ENCODE measurements around the gene EEF1AKMT1. TPM values are rescaled to one million over a fixed set of nuclear protein-coding genes. Genes with fewer than 3 reads are reported as not detected.
"Not testable (repeated sequence)": the region's sequence is repeated elsewhere in the genome, so short reads cannot be mapped to it uniquely, and the experiment has no call there.

Gene EEF1AKMT1
- total and polyA plus RNA-seq, 4 donors, result 9.1 to 12.5 (median 10.7) TPM

GRCh38 chr13:20686863-20687579 is 86.7 kb downstream of the EEF1AKMT1 start:
- H3K4me1 ChIP-seq (ENCODE audit: control insufficient read depth in 1 of 2, insufficient read depth in 2 of 2, low read length in 2 of 2), result no peaks in the 10 kb centered on the region
- H3K27me3 ChIP-seq (ENCODE audit: control insufficient read depth in 1 of 2, insufficient read depth in 2 of 2, low read length in 1 of 2), result no peaks in the 10 kb centered on the region
- 46 to 48% methylated on average over 4 of the region's 4 CpGs for WGBS, 2 donors
- no peaks in the 10 kb centered on the region for H3K9me3 ChIP-seq (ENCODE audit: control insufficient read depth, low read length)
- ATAC-seq (ENCODE audit: low FRiP score), result no peak
- no peak overlapping the region for H3K4me3 ChIP-seq (ENCODE audit: low read length in 2 of 2)
- no peak for DNase-seq
- H3K36me3 ChIP-seq (ENCODE audit: control insufficient read depth in 1 of 2, insufficient read depth in 2 of 2, low read length in 1 of 2), result no peaks in the 10 kb centered on the region
- H3K27ac ChIP-seq (ENCODE audit: low read depth in 1 of 2, low read length in 2 of 2), result no peak overlapping the region
- intact Hi-C loops (cut with DNase I), result no loop called here

GRCh38 chr13:20686167-20686566 is 87.6 kb downstream of the EEF1AKMT1 start:
- DNase-seq (no peak), ATAC-seq (ENCODE audit: low FRiP score) (no peak)
- H3K27me3 ChIP-seq (ENCODE audit: control insufficient read depth in 1 of 2, insufficient read depth in 2 of 2, low read length in 1 of 2), result no peaks in the 10 kb centered on the region
- intact Hi-C loops (cut with DNase I), result no loop called here
- H3K36me3 ChIP-seq (ENCODE audit: control insufficient read depth in 1 of 2, insufficient read depth in 2 of 2, low read length in 1 of 2), result no peaks in the 10 kb centered on the region
- H3K9me3 ChIP-seq (ENCODE audit: control insufficient read depth, low read length), result no peaks in the 10 kb centered on the region
- no peak overlapping the region for H3K27ac ChIP-seq (ENCODE audit: low read depth in 1 of 2, low read length in 2 of 2)
- no peak overlapping the region for H3K4me3 ChIP-seq (ENCODE audit: low read length in 2 of 2)
- WGBS, 2 donors, result 89 to 92% methylated on average over 1 of the region's 1 CpG
- H3K4me1 ChIP-seq (ENCODE audit: control insufficient read depth in 1 of 2, insufficient read depth in 2 of 2, low read length in 2 of 2), result no peaks in the 10 kb centered on the region

DNA sequence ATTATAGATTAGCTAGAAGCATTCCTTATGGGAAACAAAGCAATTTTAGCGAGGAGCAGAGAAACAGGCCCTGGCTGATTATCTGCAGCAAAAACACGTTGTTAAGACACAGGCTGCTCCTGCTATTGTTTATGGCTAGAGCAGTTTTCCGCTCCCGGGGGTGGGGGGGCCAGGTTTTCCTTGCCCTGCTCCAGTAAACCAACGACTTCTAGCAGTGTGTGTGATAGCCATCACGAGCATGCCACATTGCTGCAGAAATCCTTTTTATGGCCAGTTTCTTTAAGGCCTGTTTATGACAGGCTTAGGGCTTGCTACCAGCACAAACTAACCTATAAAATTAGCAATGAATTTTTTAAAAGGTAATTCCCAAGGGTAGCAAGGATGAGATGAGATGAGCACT is 88.7 kb downstream of the EEF1AKMT1 start:
- Histone ChIP-seq H3K9me3 (ENCODE audit: control insufficient read depth, low read length) (no peaks in the 10 kb centered on the region), H3K27ac (ENCODE audit: low read depth in 1 of 2, low read length in 2 of 2) (no peak overlapping the region), H3K27me3 (ENCODE audit: control insufficient read depth in 1 of 2, insufficient read depth in 2 of 2, low read length in 1 of 2) (no peaks in the 10 kb centered on the region), H3K36me3 (ENCODE audit: control insufficient read depth in 1 of 2, insufficient read depth in 2 of 2, low read length in 1 of 2) (no peaks in the 10 kb centered on the region), H3K4me1 (ENCODE audit: control insufficient read depth in 1 of 2, insufficient read depth in 2 of 2, low read length in 2 of 2) (no peaks in the 10 kb centered on the region), H3K4me3 (ENCODE audit: low read length in 2 of 2) (no peak overlapping the region)
- intact Hi-C loops (cut with DNase I), result no loop called here
- ATAC-seq (ENCODE audit: low FRiP score) (no peak), DNase-seq (no peak)
- WGBS, 2 donors, result 74 to 83% methylated on average over 6 of the region's 6 CpGs

DNA sequence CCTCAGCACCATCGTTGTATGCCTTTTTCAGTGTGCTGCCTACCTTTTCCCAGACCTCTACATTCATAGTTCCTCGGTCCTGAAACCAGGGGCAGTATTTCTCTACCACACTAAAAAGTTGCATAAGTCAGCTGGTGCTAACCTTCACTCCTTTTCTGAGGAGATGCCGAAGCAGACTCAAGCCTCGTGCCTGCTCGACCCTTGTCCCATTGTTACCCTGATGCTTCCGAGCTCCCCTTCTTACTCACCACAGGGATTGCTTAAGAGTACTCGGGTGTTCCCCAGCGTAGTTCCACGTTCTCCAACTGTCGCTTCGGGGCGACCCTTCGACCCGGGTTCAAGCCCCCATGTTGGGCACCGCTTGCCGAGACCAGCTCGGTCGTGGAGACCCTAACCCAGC is 89.2 kb downstream of the EEF1AKMT1 start:
- intact Hi-C loops (cut with DNase I), result no loop called here
- Histone ChIP-seq H3K4me1 (ENCODE audit: control insufficient read depth in 1 of 2, insufficient read depth in 2 of 2, low read length in 2 of 2) (no peaks in the 10 kb centered on the region), H3K27me3 (ENCODE audit: control insufficient read depth in 1 of 2, insufficient read depth in 2 of 2, low read length in 1 of 2) (no peaks in the 10 kb centered on the region), H3K27ac (ENCODE audit: low read depth in 1 of 2, low read length in 2 of 2) (no peak overlapping the region), H3K9me3 (ENCODE audit: control insufficient read depth, low read length) (no peaks in the 10 kb centered on the region), H3K36me3 (ENCODE audit: control insufficient read depth in 1 of 2, insufficient read depth in 2 of 2, low read length in 1 of 2) (no peaks in the 10 kb centered on the region), H3K4me3 (ENCODE audit: low read length in 2 of 2) (no peak overlapping the region)
- 80 to 85% methylated on average over 18 of the region's 18 CpGs for whole genome bisulfite sequencing, 2 donors
- DNase-seq (no peak), ATAC-seq (ENCODE audit: low FRiP score) (no peak)

DNA sequence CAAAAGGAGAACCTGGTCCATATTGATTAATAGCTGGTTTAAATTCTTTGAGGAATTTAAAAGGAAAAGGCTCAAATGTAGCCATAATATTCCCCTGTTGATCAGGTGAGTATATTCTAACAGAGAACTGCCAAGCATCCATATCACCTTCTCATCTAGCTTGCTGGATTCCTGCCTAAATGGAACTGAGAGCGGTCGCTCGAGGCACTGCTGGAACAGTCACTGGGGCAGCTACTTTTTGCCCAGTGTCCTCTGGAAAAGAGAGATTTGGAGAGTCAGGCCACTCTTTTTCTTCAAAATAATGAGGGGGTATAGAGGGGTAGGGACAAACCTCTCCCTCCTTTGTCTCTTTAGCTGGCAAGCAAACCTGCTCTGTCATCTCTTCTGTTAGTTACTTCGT is 89.7 kb downstream of the EEF1AKMT1 start:
- no peaks in the 10 kb centered on the region for H3K4me1 ChIP-seq (ENCODE audit: control insufficient read depth in 1 of 2, insufficient read depth in 2 of 2, low read length in 2 of 2)
- WGBS, 2 donors, result 93 to 94% methylated on average over 4 of the region's 4 CpGs
- H3K9me3 ChIP-seq (ENCODE audit: control insufficient read depth, low read length), result no peaks in the 10 kb centered on the region
- no peak overlapping the region for H3K27ac ChIP-seq (ENCODE audit: low read depth in 1 of 2, low read length in 2 of 2)
- intact Hi-C loops (cut with DNase I), result no loop called here
- no peak overlapping the region for H3K4me3 ChIP-seq (ENCODE audit: low read length in 2 of 2)
- ATAC-seq (ENCODE audit: low FRiP score) (no peak), DNase-seq (no peak)
- H3K27me3 ChIP-seq (ENCODE audit: control insufficient read depth in 1 of 2, insufficient read depth in 2 of 2, low read length in 1 of 2), result no peaks in the 10 kb centered on the region
- H3K36me3 ChIP-seq (ENCODE audit: control insufficient read depth in 1 of 2, insufficient read depth in 2 of 2, low read length in 1 of 2), result no peaks in the 10 kb centered on the region

DNA sequence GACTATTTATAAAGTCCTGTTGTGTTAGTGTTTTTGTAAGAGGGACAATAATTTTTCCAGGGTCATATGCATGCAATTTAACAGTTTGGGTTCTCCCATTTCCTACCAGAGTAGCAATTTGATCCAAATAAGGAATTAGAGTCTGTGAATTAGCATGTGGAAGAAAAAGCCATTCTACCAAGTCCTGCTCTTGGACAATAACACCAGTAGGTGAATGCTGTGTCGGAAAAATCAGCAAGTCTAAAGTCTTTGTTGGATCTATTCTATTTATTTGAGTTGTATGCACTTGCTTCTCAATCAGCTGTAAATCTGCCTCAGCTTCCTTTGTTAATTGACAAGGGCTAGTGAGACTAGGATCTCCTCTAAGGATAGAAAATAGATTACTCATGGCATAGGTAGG is 91.7 kb downstream of the EEF1AKMT1 start:
- intact Hi-C loops (cut with DNase I), result no loop called here
- 91 to 97% methylated on average over 1 of the region's 1 CpG for WGBS, 2 donors
- Histone ChIP-seq H3K27me3 (ENCODE audit: control insufficient read depth in 1 of 2, insufficient read depth in 2 of 2, low read length in 1 of 2) (no peaks in the 10 kb centered on the region), H3K9me3 (ENCODE audit: control insufficient read depth, low read length) (no peaks in the 10 kb centered on the region), H3K4me3 (ENCODE audit: low read length in 2 of 2) (no peak overlapping the region), H3K4me1 (ENCODE audit: control insufficient read depth in 1 of 2, insufficient read depth in 2 of 2, low read length in 2 of 2) (no peaks in the 10 kb centered on the region), H3K27ac (ENCODE audit: low read depth in 1 of 2, low read length in 2 of 2) (no peak overlapping the region), H3K36me3 (ENCODE audit: control insufficient read depth in 1 of 2, insufficient read depth in 2 of 2, low read length in 1 of 2) (no peaks in the 10 kb centered on the region)
- DNase-seq (no peak), ATAC-seq (ENCODE audit: low FRiP score) (no peak)

DNA sequence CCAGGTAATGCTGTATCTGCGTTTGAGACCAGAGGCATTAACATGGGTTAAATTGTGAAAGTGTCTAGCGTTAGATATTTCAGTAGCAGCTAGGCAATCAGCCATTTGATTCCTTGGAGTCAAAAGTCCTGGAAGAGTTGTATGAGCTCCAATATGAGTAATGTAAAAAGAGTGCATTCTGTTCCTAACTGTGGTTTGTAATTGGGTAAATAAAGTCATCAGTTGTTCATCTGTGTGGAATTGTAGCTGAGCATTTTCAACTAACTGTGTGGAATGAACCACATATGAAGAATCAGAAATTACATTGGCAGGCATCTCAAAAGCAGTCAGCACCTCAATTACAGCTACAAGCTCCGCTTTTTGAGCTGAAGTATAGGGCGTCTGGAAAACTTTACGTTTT is 92.3 kb downstream of the EEF1AKMT1 start:
- H3K27ac ChIP-seq (ENCODE audit: low read depth in 1 of 2, low read length in 2 of 2); H3K4me1 ChIP-seq (ENCODE audit: control insufficient read depth in 1 of 2, insufficient read depth in 2 of 2, low read length in 2 of 2); DNase-seq; H3K9me3 ChIP-seq (ENCODE audit: control insufficient read depth, low read length); ATAC-seq (ENCODE audit: low FRiP score); H3K36me3 ChIP-seq (ENCODE audit: control insufficient read depth in 1 of 2, insufficient read depth in 2 of 2, low read length in 1 of 2); intact Hi-C loops (cut with DNase I); H3K4me3 ChIP-seq (ENCODE audit: low read length in 2 of 2); H3K27me3 ChIP-seq (ENCODE audit: control insufficient read depth in 1 of 2, insufficient read depth in 2 of 2, low read length in 1 of 2): not testable (repeated sequence)
- WGBS, 2 donors, result 75 to 82% methylated on average over 5 of the region's 5 CpGs

- H3K4me3 ChIP-seq (ENCODE audit: low read length in 2 of 2), result no peak overlapping the region
- H3K9me3 ChIP-seq (ENCODE audit: control insufficient read depth, low read length), result no peaks in the 10 kb centered on the region
- 96 to 98% methylated on average over 10 of the region's 10 CpGs for WGBS, 2 donors
- H3K27ac ChIP-seq (ENCODE audit: low read depth in 1 of 2, low read length in 2 of 2), result no peak overlapping the region
- H3K27me3 ChIP-seq (ENCODE audit: control insufficient read depth in 1 of 2, insufficient read depth in 2 of 2, low read length in 1 of 2), result no peaks in the 10 kb centered on the region
- no peaks in the 10 kb centered on the region for H3K4me1 ChIP-seq (ENCODE audit: control insufficient read depth in 1 of 2, insufficient read depth in 2 of 2, low read length in 2 of 2)
- no peaks in the 10 kb centered on the region for H3K36me3 ChIP-seq (ENCODE audit: control insufficient read depth in 1 of 2, insufficient read depth in 2 of 2, low read length in 1 of 2)
- no peak for DNase-seq
- intact Hi-C loops (cut with DNase I), result no loop called here
- no peak for ATAC-seq (ENCODE audit: low FRiP score)
These were observed 93.2 kb downstream of the EEF1AKMT1 start for GRCh38 chr13:20680416-20681080.

DNA sequence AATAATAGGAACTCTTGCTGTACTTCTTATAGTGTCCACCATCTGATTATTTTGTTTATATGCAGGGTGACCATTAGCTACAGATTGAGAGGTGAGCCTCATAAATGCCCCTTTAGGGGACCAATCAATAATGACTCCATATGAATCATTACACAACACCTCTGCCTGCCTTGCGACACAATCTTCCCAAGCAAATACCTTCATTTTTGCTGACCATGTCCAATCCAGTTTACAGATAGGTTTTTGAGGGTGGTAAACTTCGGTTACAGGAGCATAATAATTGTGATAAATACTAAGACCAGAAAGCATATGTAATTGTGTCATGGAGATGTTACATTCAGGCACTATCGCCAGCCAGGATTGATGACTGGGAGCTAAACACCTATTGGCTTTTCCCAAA is 93.9 kb downstream of the EEF1AKMT1 start:
- no peaks in the 10 kb centered on the region for H3K9me3 ChIP-seq (ENCODE audit: control insufficient read depth, low read length)
- ATAC-seq (ENCODE audit: low FRiP score) (no peak), DNase-seq (no peak)
- WGBS, 2 donors, result 75 to 99% methylated on average over 3 of the region's 3 CpGs
- no peaks in the 10 kb centered on the region for H3K36me3 ChIP-seq (ENCODE audit: control insufficient read depth in 1 of 2, insufficient read depth in 2 of 2, low read length in 1 of 2)
- no peaks in the 10 kb centered on the region for H3K27me3 ChIP-seq (ENCODE audit: control insufficient read depth in 1 of 2, insufficient read depth in 2 of 2, low read length in 1 of 2)
- H3K27ac ChIP-seq (ENCODE audit: low read depth in 1 of 2, low read length in 2 of 2), result no peak overlapping the region
- H3K4me1 ChIP-seq (ENCODE audit: control insufficient read depth in 1 of 2, insufficient read depth in 2 of 2, low read length in 2 of 2), result no peaks in the 10 kb centered on the region
- H3K4me3 ChIP-seq (ENCODE audit: low read length in 2 of 2), result no peak overlapping the region
- intact Hi-C loops (cut with DNase I), result no loop called here
